ENCODE results near the gene PDE9A. TPM values are rescaled to one million over a fixed set of nuclear protein-coding genes. Genes with fewer than 3 reads are reported as not detected.
"Not testable (repeated sequence)": the region's sequence is repeated elsewhere in the genome, so short reads cannot be mapped to it uniquely, and the experiment has no call there.

Gene PDE9A
- total RNA-seq, 2 donors from 2014 or later, result 45.9 to 62.4 TPM

DNA sequence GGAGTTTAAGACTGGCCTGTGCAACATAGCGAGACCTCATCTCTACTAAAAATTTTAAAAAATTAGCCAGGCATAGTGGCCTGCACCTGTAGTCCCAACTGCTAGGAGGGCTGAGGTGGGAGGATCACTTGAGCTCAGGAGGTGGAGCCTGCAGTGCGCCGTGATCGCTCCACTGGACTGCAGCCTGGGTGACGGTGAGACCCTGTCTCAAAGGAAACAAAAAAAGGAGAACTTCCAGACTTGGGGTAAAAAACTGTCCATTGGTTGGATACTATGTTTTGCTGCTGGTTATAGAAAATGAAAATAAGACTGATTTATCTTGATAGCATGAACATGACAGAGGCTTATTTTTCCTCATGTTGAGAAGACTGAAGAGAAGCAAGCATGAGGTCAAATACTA, 146.5 kb downstream of the PDE9A start:
- H3K4me1 Mint-ChIP-seq, result peaks cover 50% of the 10 kb centered on the region
- Histone ChIP-seq H3K9me3 (ENCODE audit: control insufficient read depth, low read length) (no peaks in the 10 kb centered on the region), H3K4me3 (ENCODE audit: low read length) (peak overlapping the region; percentile 78), H3K27ac (ENCODE audit: low read depth, low read length) (no peak overlapping the region), H3K9ac (ENCODE audit: extremely low read depth, low read length, poor library complexity, severe bottlenecking) (peak overlapping the region; percentile 31), H3K27me3 (ENCODE audit: control insufficient read depth, insufficient read depth, low read length, poor library complexity, severe bottlenecking) (no peaks in the 10 kb centered on the region), H3K4me1 (ENCODE audit: control insufficient read depth, insufficient read depth, low read length) (peaks cover 6% of the 10 kb centered on the region), H3K36me3 (ENCODE audit: control insufficient read depth, insufficient read depth, low read length) (peaks cover 52% of the 10 kb centered on the region)
- TF ChIP-seq, protein P1, sequence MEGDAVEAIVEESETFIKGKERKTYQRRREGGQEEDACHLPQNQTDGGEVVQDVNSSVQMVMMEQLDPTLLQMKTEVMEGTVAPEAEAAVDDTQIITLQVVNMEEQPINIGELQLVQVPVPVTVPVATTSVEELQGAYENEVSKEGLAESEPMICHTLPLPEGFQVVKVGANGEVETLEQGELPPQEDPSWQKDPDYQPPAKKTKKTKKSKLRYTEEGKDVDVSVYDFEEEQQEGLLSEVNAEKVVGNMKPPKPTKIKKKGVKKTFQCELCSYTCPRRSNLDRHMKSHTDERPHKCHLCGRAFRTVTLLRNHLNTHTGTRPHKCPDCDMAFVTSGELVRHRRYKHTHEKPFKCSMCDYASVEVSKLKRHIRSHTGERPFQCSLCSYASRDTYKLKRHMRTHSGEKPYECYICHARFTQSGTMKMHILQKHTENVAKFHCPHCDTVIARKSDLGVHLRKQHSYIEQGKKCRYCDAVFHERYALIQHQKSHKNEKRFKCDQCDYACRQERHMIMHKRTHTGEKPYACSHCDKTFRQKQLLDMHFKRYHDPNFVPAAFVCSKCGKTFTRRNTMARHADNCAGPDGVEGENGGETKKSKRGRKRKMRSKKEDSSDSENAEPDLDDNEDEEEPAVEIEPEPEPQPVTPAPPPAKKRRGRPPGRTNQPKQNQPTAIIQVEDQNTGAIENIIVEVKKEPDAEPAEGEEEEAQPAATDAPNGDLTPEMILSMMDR (conservative IDR thresholded peaks at IDR 0.05), result no peak
- H3K27me3 Mint-ChIP-seq (ENCODE audit: insufficient read depth), result no peaks in the 10 kb centered on the region
- H3K4me3 Mint-ChIP-seq, result no peak overlapping the region
- H3K27ac Mint-ChIP-seq, result no peak overlapping the region
- H3K9me3 Mint-ChIP-seq, result no peaks in the 10 kb centered on the region
- 93 to 94% methylated on average over 4 to 5 of the region's 5 CpGs for WGBS, 2 experiments (ENCODE audit: insufficient coverage in 1 of 2, insufficient read length in 1 of 2)
- peaks cover 32% of the 10 kb centered on the region for H3K36me3 Mint-ChIP-seq (ENCODE audit: low read depth)
- peak; percentile 41 for DNase-seq

GRCh38 chr21:42801616-42802015, 148.2 kb downstream of the PDE9A start:
- not testable (repeated sequence) for H3K4me3 Mint-ChIP-seq; H3K27me3 ChIP-seq (ENCODE audit: control insufficient read depth, insufficient read depth, low read length, poor library complexity, severe bottlenecking); H3K27ac Mint-ChIP-seq; H3K9me3 Mint-ChIP-seq; H3K27me3 Mint-ChIP-seq (ENCODE audit: insufficient read depth); H3K27ac ChIP-seq (ENCODE audit: low read depth, low read length); H3K9me3 ChIP-seq (ENCODE audit: control insufficient read depth, low read length); H3K4me1 ChIP-seq (ENCODE audit: control insufficient read depth, insufficient read depth, low read length)
- H3K4me1 Mint-ChIP-seq, result peaks cover 51% of the 10 kb centered on the region
- H3K36me3 ChIP-seq (ENCODE audit: control insufficient read depth, insufficient read depth, low read length), result peaks cover 52% of the 10 kb centered on the region
- H3K4me3 ChIP-seq (ENCODE audit: low read length), result peak overlapping the region; percentile 93
- peak; percentile 31 for DNase-seq
- peak overlapping the region; percentile 99 for H3K9ac ChIP-seq (ENCODE audit: extremely low read depth, low read length, poor library complexity, severe bottlenecking)
- H3K36me3 Mint-ChIP-seq (ENCODE audit: low read depth), result peaks cover 28% of the 10 kb centered on the region
- 72 to 82% methylated on average over 2 to 6 of the region's 6 CpGs for WGBS, 2 experiments (ENCODE audit: insufficient coverage in 1 of 2, insufficient read length in 1 of 2)

- H3K27ac ChIP-seq (ENCODE audit: low read depth, low read length), result peak overlapping the region; percentile 66
- H3K9ac ChIP-seq (ENCODE audit: extremely low read depth, low read length, poor library complexity, severe bottlenecking), result peak overlapping the region; percentile 99
- WGBS, 2 experiments (ENCODE audit: insufficient coverage in 1 of 2, insufficient read length in 1 of 2), result 26 to 38% methylated on average over 13 to 14 of the region's 14 CpGs
- peaks cover 24% of the 10 kb centered on the region for H3K36me3 ChIP-seq (ENCODE audit: control insufficient read depth, insufficient read depth, low read length)
- H3K4me1 ChIP-seq (ENCODE audit: control insufficient read depth, insufficient read depth, low read length), result peaks cover 12% of the 10 kb centered on the region
- H3K27ac Mint-ChIP-seq, result no peak overlapping the region
- peak overlapping the region; percentile 93 for H3K4me3 ChIP-seq (ENCODE audit: low read length)
- TF ChIP-seq, protein P1 (conservative IDR thresholded peaks at IDR 0.05), result no peak
- peaks cover 6% of the 10 kb centered on the region for H3K36me3 Mint-ChIP-seq (ENCODE audit: low read depth)
- H3K27me3 ChIP-seq (ENCODE audit: control insufficient read depth, insufficient read depth, low read length, poor library complexity, severe bottlenecking), result no peaks in the 10 kb centered on the region
- H3K27me3 Mint-ChIP-seq (ENCODE audit: insufficient read depth), result no peaks in the 10 kb centered on the region
- DNase-seq, result peak; percentile 84
- peaks cover 60% of the 10 kb centered on the region for H3K4me1 Mint-ChIP-seq
- H3K9me3 ChIP-seq (ENCODE audit: control insufficient read depth, low read length), result no peaks in the 10 kb centered on the region
- no peaks in the 10 kb centered on the region for H3K9me3 Mint-ChIP-seq
- H3K4me3 Mint-ChIP-seq, result no peak overlapping the region
Measured at GRCh38 chr21:42806509-42807140, 153.2 kb downstream of the PDE9A start.

DNA sequence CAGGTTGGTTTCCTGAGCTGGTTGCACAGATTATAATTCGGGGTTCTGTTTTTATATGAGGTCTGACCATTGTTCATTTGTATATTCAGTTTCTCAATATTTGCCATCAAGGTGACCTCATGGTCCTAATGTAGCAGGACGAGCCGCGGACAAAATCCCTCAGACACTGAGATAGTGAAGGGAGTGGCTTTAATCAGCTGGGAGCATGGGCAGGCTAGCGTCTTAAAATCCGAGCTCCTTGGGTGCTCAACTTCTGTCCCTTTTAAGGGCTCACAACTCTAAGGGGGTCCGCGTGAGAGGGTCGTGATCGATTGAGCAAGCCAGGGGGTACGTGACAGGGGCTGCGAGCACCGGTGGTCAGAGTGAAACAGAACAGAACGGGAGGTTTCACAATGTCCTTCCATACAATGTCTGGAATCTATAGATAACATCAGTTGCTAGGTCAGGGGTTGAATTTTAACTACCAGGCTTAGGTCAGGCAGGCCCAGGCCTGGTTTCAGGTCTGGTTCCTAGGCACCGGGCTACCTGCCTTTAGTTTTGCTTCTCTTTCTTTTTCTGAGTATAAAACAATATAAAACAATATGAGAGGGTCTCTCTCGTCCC, 154.0 kb downstream of the PDE9A start:
- Histone ChIP-seq H3K4me1 (ENCODE audit: control insufficient read depth, insufficient read depth, low read length) (peaks cover 12% of the 10 kb centered on the region), H3K36me3 (ENCODE audit: control insufficient read depth, insufficient read depth, low read length) (peaks cover 19% of the 10 kb centered on the region), H3K4me3 (ENCODE audit: low read length) (peak overlapping the region; percentile 74), H3K9ac (ENCODE audit: extremely low read depth, low read length, poor library complexity, severe bottlenecking) (peak overlapping the region; percentile 99), H3K27ac (ENCODE audit: low read depth, low read length) (peak overlapping the region; percentile 66)
- H3K9me3 Mint-ChIP-seq; H3K27ac Mint-ChIP-seq; H3K27me3 Mint-ChIP-seq (ENCODE audit: insufficient read depth); DNase-seq; H3K27me3 ChIP-seq (ENCODE audit: control insufficient read depth, insufficient read depth, low read length, poor library complexity, severe bottlenecking); H3K4me3 Mint-ChIP-seq; H3K36me3 Mint-ChIP-seq (ENCODE audit: low read depth); H3K9me3 ChIP-seq (ENCODE audit: control insufficient read depth, low read length): not testable (repeated sequence)
- WGBS, 2 experiments (ENCODE audit: insufficient coverage in 1 of 2, insufficient read length in 1 of 2), result 46 to 75% methylated on average over 2 to 8 of the region's 16 CpGs
- peaks cover 67% of the 10 kb centered on the region for H3K4me1 Mint-ChIP-seq
